HFF-Myc (cell line): ENCODE data around the gene CRAT.
A peak's percentile ranks its signal among the peaks of the same experiment; 100 is the strongest.
"Not testable (repeated sequence)": the region's sequence is repeated elsewhere in the genome, so short reads cannot be mapped to it uniquely, and the experiment has no call there.

Experiments used
- DNase-seq: peaks from one replicate; pipeline ENCODE4 v3.0.0-alpha.2; 2011; ENCODE audit warnings: low read depth; ENCODE audit errors: extremely low read depth
- H3K4me3 ChIP-seq: replicated peaks from 2 replicates; pipeline ENCODE4 v1.5.1; 2011; ENCODE audit warnings: low read depth, mild to moderate bottlenecking, control low read depth, low read length
- CTCF ChIP-seq: IDR thresholded peaks from 2 replicates; pipeline ENCODE4 v1.5.1; 2012; ENCODE audit warnings: mild to moderate bottlenecking, low read depth, low read length, control low read depth; ENCODE audit errors: missing control alignments

Gene CRAT

GRCh38 chr9:129122133-129122532 lies 11.5 kb upstream of the CRAT start:
- TF ChIP-seq CTCF: no peak
- no peak for DNase-seq
- H3K4me3 ChIP-seq: no peak overlapping the region

GRCh38 chr9:129121483-129121882 lies 10.9 kb upstream of the CRAT start:
- DNase-seq: no peak
- TF ChIP-seq CTCF: no peak
- H3K4me3 ChIP-seq: no peak overlapping the region

- no peak for TF ChIP-seq CTCF
- DNase-seq: no peak
- H3K4me3 ChIP-seq: no peak overlapping the region
Measured at GRCh38 chr9:129118799-129119198, 8.2 kb upstream of the CRAT start.

- no peak overlapping the region for H3K4me3 ChIP-seq
- TF ChIP-seq CTCF: no peak
- no peak for DNase-seq
Measured at GRCh38 chr9:129113645-129114304, 3.2 kb upstream of the CRAT start.

GRCh38 chr9:129112526-129112925 lies 1.9 kb upstream of the CRAT start:
- H3K4me3 ChIP-seq: peak overlapping the region; percentile 84
- not testable (repeated sequence) for DNase-seq

GRCh38 chr9:129111528-129112151 lies 1.0 kb upstream of the CRAT start:
- no peak for TF ChIP-seq CTCF
- H3K4me3 ChIP-seq: peak overlapping the region; percentile 84
- no peak for DNase-seq

GRCh38 chr9:129109952-129110739 lies 447 bp downstream of the CRAT start:
- no peak for DNase-seq
- peak overlapping the region; percentile 84 for H3K4me3 ChIP-seq
- TF ChIP-seq CTCF: no peak
